H1 (cell line): ENCODE results near the gene ANXA2. TPM values are rescaled to one million over a fixed set of nuclear protein-coding genes. Genes with fewer than 3 reads are reported as not detected.

Source experiments
- CTCF ChIA-PET: fragments of 300-600 bp; sonication (Branson Sonifier 250); formaldehyde crosslinking; loops from one replicate; lab custom pipeline; 2021; ENCODE audit not compliant: partially characterized antibody; lab: Charles Lee
- POLR2A ChIA-PET: fragments of 300-600 bp; sonication (Branson Sonifier 250); formaldehyde crosslinking; loops from one replicate; lab custom pipeline; 2021; ENCODE audit warnings: inconsistent platforms; ENCODE audit not compliant: partially characterized antibody; lab: Charles Lee
- DNase-seq, 2 experiments: peaks; one replicate each; pipeline versions ENCODE4 v3.0.0 to v3.0.0-alpha.2; 2010 to 2022; ENCODE audit warnings: low spot score in 2 of 2, low read depth in 1 of 2, mixed read lengths in 1 of 2
- FAIRE-seq: peaks from 2 replicates; lab custom pipeline; 2011; peaks lifted over from hg19 to GRCh38; lab: Jason Lieb, UNC
- H2AFZ ChIP-seq: 2 replicates; pipeline ENCODE4 v1.8.1; 2012; ENCODE audit warnings: low read length, inconsistent platforms
- H2AK5ac ChIP-seq: 2 replicates; pipeline ENCODE4 v1.6.1; 2013; ENCODE audit warnings: low read depth, low read length
- H2BK120ac ChIP-seq: replicated peaks from 2 replicates; pipeline ENCODE3; 2013; ENCODE audit warnings: low read depth, low read length, inconsistent platforms
- H2BK12ac ChIP-seq: 2 replicates; pipeline ENCODE4 v1.6.1; 2013; ENCODE audit warnings: low read depth, low read length
- H2BK15ac ChIP-seq: 2 replicates; pipeline ENCODE4 v1.6.1; 2013; ENCODE audit warnings: low read length
- H2BK20ac ChIP-seq: 2 replicates; pipeline ENCODE4 v1.6.1; 2013; ENCODE audit warnings: low read length
- H2BK5ac ChIP-seq: 2 replicates; pipeline ENCODE4 v1.6.1; 2013; ENCODE audit warnings: low read depth, low read length
- H3K14ac ChIP-seq: 2 replicates; pipeline ENCODE4 v1.6.1; 2013; ENCODE audit warnings: inconsistent platforms; ENCODE audit not compliant: insufficient read length
- H3K18ac ChIP-seq: 2 replicates; pipeline ENCODE4 v1.6.1; 2013; ENCODE audit warnings: low read length; ENCODE audit errors: extremely low read depth
- H3K23ac ChIP-seq: 2 replicates; pipeline ENCODE4 v1.6.1; 2013; ENCODE audit warnings: inconsistent platforms; ENCODE audit not compliant: insufficient read length
- H3K23me2 ChIP-seq: 2 replicates; pipeline ENCODE4 v1.6.1; 2013; ENCODE audit warnings: low read depth, low read length
- H3K27ac ChIP-seq: 2 replicates; pipeline ENCODE4 v1.6.1; 2011; ENCODE audit warnings: low read depth, low read length, inconsistent platforms
- H3K27me3 ChIP-seq, 4 experiments: replicated peaks in 1 of 4; 1 replicate in 1 of 4; 2 replicates in 3 of 4; pipeline versions ENCODE4 v1.6.1 to v1.8.1; 2011 to 2013; ENCODE audit warnings: low read length in 3 of 4, mild to moderate bottlenecking in 3 of 4, inconsistent platforms in 2 of 4, mixed read lengths in 2 of 4, moderate library complexity in 1 of 4; ENCODE audit not compliant: control insufficient read depth in 3 of 4, insufficient read depth in 3 of 4; ENCODE audit errors: extremely low read depth in 1 of 4
- H3K36me3 ChIP-seq, 4 experiments: 2 replicates each; pipeline versions ENCODE4 v1.6.1 to v1.8.1; 2011 to 2013; ENCODE audit warnings: mild to moderate bottlenecking in 4 of 4, low read length in 3 of 4, moderate library complexity in 2 of 4, control low read depth in 1 of 4, inconsistent platforms in 1 of 4; ENCODE audit not compliant: insufficient read depth in 4 of 4, control insufficient read depth in 2 of 4
- H3K4ac ChIP-seq: replicated peaks from 2 replicates; pipeline ENCODE3; 2013; ENCODE audit warnings: low read length, low read depth, mixed read lengths, inconsistent platforms; ENCODE audit not compliant: insufficient read length
- H3K4me1 ChIP-seq, 4 experiments: replicated peaks in 1 of 4; 1 replicate in 1 of 4; 2 replicates in 3 of 4; pipeline versions ENCODE4 v1.6.1 to v1.8.1; 2011 to 2013; ENCODE audit warnings: low read length in 3 of 4, inconsistent platforms in 2 of 4, mixed read lengths in 1 of 4; ENCODE audit not compliant: insufficient read depth in 4 of 4, control insufficient read depth in 3 of 4
- H3K4me2 ChIP-seq, 2 experiments: 2 replicates each; pipeline versions ENCODE4 v1.6.1 to v1.8.1; 2011 to 2013; ENCODE audit warnings: low read depth in 2 of 2, low read length in 2 of 2, control low read depth in 1 of 2, inconsistent platforms in 1 of 2, mild to moderate bottlenecking in 1 of 2; ENCODE audit not compliant: insufficient read depth in 1 of 2
- H3K4me3 ChIP-seq, 4 experiments: fragments of 200-600, 300-600 bp in 1 of 4; sonication (generic), shearing (Covaris generic), sonication (Bioruptor Twin) in 1 of 4; 2 replicates each; pipeline versions ENCODE4 v1.5.1 to v1.8.1; 2011 to 2016; ENCODE audit warnings: low read length in 4 of 4, low read depth in 3 of 4, control low read depth in 2 of 4, inconsistent platforms in 2 of 4, mild to moderate bottlenecking in 2 of 4, mixed read lengths in 1 of 4, moderate library complexity in 1 of 4; ENCODE audit not compliant: insufficient read depth in 2 of 4; ENCODE audit errors: extremely low read depth in 1 of 4
- H3K56ac ChIP-seq: replicated peaks from 2 replicates; pipeline ENCODE3; 2013; ENCODE audit warnings: low read depth, mild to moderate bottlenecking, mixed read lengths, low read length, inconsistent platforms; ENCODE audit not compliant: insufficient read length
- H3K79me1 ChIP-seq: 2 replicates; pipeline ENCODE4 v1.6.1; 2013; ENCODE audit warnings: low read depth, low read length, control low read depth
- H3K79me2 ChIP-seq, 2 experiments: 2 replicates each; pipeline versions ENCODE4 v1.6.1 to v1.8.1; 2012 to 2013; ENCODE audit warnings: low read length in 2 of 2, mild to moderate bottlenecking in 2 of 2, inconsistent platforms in 1 of 2; ENCODE audit not compliant: insufficient read depth in 2 of 2, control insufficient read depth in 1 of 2
- H3K9ac ChIP-seq, 4 experiments: replicated peaks in 1 of 4; 1 replicate in 1 of 4; 2 replicates in 3 of 4; pipeline versions ENCODE4 v1.6.1 to v1.8.1; 2011 to 2013; ENCODE audit warnings: low read depth in 3 of 4, low read length in 3 of 4, control low read depth in 2 of 4, mild to moderate bottlenecking in 2 of 4, moderate library complexity in 2 of 4, inconsistent platforms in 1 of 4; ENCODE audit errors: extremely low read depth in 1 of 4
- H3K9me3 ChIP-seq, 2 experiments: 2 replicates each; pipeline versions ENCODE4 v1.6.1 to v1.8.1; 2012 to 2013; ENCODE audit warnings: mild to moderate bottlenecking in 2 of 2, moderate library complexity in 2 of 2, control low read depth in 1 of 2, inconsistent platforms in 1 of 2, low read depth in 1 of 2, low read length in 1 of 2, mixed read lengths in 1 of 2; ENCODE audit not compliant: insufficient read depth in 2 of 2
- H4K20me1 ChIP-seq, 2 experiments: replicated peaks in 1 of 2; 2 replicates each; pipeline versions ENCODE3 to v1.8.1; 2011 to 2013; ENCODE audit warnings: inconsistent platforms in 2 of 2, low read length in 2 of 2, mild to moderate bottlenecking in 1 of 2; ENCODE audit not compliant: insufficient read depth in 2 of 2, control insufficient read depth in 1 of 2
- H4K5ac ChIP-seq: 2 replicates; pipeline ENCODE4 v1.6.1; 2013; ENCODE audit warnings: low read length, low read depth, mixed read lengths, inconsistent platforms; ENCODE audit not compliant: insufficient read length
- H4K8ac ChIP-seq: 2 replicates; pipeline ENCODE4 v1.8.0; 2013; ENCODE audit warnings: mild to moderate bottlenecking, moderate library complexity, low read length, inconsistent platforms; ENCODE audit not compliant: insufficient read depth; ENCODE audit errors: extremely low read depth
- H4K91ac ChIP-seq: replicated peaks from 2 replicates; pipeline ENCODE3; 2013; ENCODE audit warnings: low read length, mixed read lengths, inconsistent platforms; ENCODE audit not compliant: insufficient read length
- EZH2 ChIP-seq: fragments of 200-600 bp; sonication (generic); IDR thresholded peaks from 2 replicates; pipeline ENCODE4 v1.7.1; 2012; ENCODE audit warnings: low read depth, mild to moderate bottlenecking, moderate library complexity, low read length, inconsistent platforms; ENCODE audit not compliant: severe bottlenecking
- PHF8 ChIP-seq: fragments of 200-600 bp; sonication (generic); conservative IDR thresholded peaks from 2 replicates; pipeline ENCODE4 v1.7.1; 2012; ENCODE audit warnings: low read depth, mild to moderate bottlenecking, inconsistent platforms, low read length, moderate library complexity
- SP2 ChIP-seq: IDR thresholded peaks from 2 replicates; pipeline ENCODE4 v1.6.1; 2012; ENCODE audit warnings: mild to moderate bottlenecking, low read length, inconsistent platforms
- TCF12 ChIP-seq: IDR thresholded peaks from 2 replicates; pipeline ENCODE4 v1.6.1; 2011; ENCODE audit warnings: low read depth, mild to moderate bottlenecking, low read length
- WGBS, 2 experiments: shearing (Covaris generic) in 1 of 2; methylation state at CpG; one replicate each; pipeline versions ENCODE4 v1.1.6 to v1.1.7; 2013 to 2015; ENCODE audit warnings: low lambda C conversion rate in 2 of 2, mixed read lengths in 2 of 2, inconsistent platforms in 1 of 2, low coverage in 1 of 2, missing lambda C conversion rate in 1 of 2; ENCODE audit not compliant: insufficient replicate concordance in 2 of 2, insufficient coverage in 1 of 2, insufficient read length in 1 of 2; ENCODE audit errors: extremely low coverage in 1 of 2, missing lambda C conversion rate in 1 of 2; 5-methylcytosine and 5-hydroxymethylcytosine counted together
- polyA plus RNA-seq, 7 experiments: library from polyadenylated mRNA; depleted of rRNA in 3 of 7; stranded (reverse) in 5 of 7; unstranded in 2 of 7; fragments of >200 nt in 5 of 7; fragments of 200-250 nt in 2 of 7; gene quantifications; 1 replicate in 5 of 7; 2 replicates in 1 of 7; 4 replicates in 1 of 7; pipeline versions ENCODE4 v1.2.1 to v1.2.3, GENCODE V29; 2011 to 2013; ENCODE audit warnings: missing spikeins in 2 of 7, mixed read lengths in 2 of 7
- total RNA-seq: library from RNA; stranded (reverse); fragmentation: NEBNext Ultra II Directional; extraction: Animal tissue kit (Norgen Biotek cat#: 25700); gene quantifications from 2 replicates; pipeline ENCODE4 v1.2.1, GENCODE V29; 2021

The ANXA2 gene
- total and polyA plus RNA-seq, 2 of the 8 experiments (the other 6 are each of a cell fraction or from before 2014, with no cell fraction given) = 178 to 217 TPM

DNA sequence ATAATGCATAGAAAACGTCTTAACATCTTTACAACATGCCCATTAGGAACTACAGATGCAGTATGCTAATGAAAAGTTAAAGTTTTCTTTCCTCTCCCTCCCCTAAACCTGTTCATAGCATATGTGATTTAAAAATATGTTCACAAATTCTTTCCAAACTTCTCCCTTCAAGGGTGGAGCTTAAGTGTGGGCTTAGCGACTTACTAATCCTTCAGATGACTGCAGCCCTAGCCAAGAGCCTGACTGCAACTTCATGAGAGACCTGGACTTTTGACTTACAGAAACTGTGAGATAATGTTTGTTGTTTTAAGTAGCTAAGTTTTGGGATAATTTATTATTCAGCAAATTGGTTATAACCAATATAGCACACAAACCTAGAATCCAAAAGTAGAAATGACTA, 22.0 kb upstream of the ANXA2 start:
- FAIRE-seq = no peak
- WGBS, 2 experiments = 88% methylated on average over 2 of the region's 2 CpGs; no CpG with 5 or more reads in 1 of the 2 experiments
- POLR2A ChIA-PET = interaction anchor here (0.8 to 2.1 kb wide), 2 partner anchors 8 to 10 kb away, joined by 5 to 10 read pairs; no protein-coding TSS in a partner anchor
- TF ChIP-seq PHF8 (no peak), EZH2 (no peak), TCF12 (no peak), SP2 (no peak)

More for the DNA sequence above, 22.0 kb upstream of the ANXA2 start:
- Histone ChIP-seq H4K5ac (no peak overlapping the region), H3K79me2 (no peaks in the 10 kb centered on the region), H3K9ac (no peak overlapping the region), H3K27me3 (no peaks in the 10 kb centered on the region), H3K14ac (no peak overlapping the region), H4K8ac (no peak overlapping the region), H2BK20ac (no peak overlapping the region), H3K23ac (no peak overlapping the region), H4K91ac (no peak overlapping the region), H3K4ac (no peak overlapping the region), H2BK12ac (no peak overlapping the region), H3K9me3 (no peaks in the 10 kb centered on the region), H2BK15ac (no peak overlapping the region), H2AK5ac (no peak overlapping the region), H3K23me2 (no peaks in the 10 kb centered on the region), H3K18ac (no peak overlapping the region), H3K36me3 (peaks cover 0 to 6% (median 0%) of the 10 kb centered on the region in 4 experiments; a peak in 1 of 8 replicates), H3K4me3 (no peak overlapping the region), H2AFZ (no peak overlapping the region), H2BK120ac (no peak overlapping the region), H3K4me1 (no peaks in the 10 kb centered on the region), H3K56ac (no peak overlapping the region), H3K27ac (no peak overlapping the region), H2BK5ac (no peak overlapping the region), H3K4me2 (no peak overlapping the region), H4K20me1 (no peaks in the 10 kb centered on the region), H3K79me1 (no peaks in the 10 kb centered on the region)
- DNase-seq = no peak
- CTCF ChIA-PET = no interaction called here
